Prostate gland (tissue), 2 donors: Measurements from ENCODE around the gene SELENOM. TPM values are rescaled to one million over a fixed set of nuclear protein-coding genes. Genes with fewer than 3 reads are reported as not detected.

ENCODE experiments used
- DNase-seq: peaks from one replicate; pipeline ENCODE4 v3.0.0-alpha.2; 2019; ENCODE audit warnings: low spot score
- H3K27ac ChIP-seq, 2 donors: fragments of 200-600 bp; sonication (generic); 2 replicates each; pipeline ENCODE4 v1.5.1; 2017 to 2019
- H3K27me3 ChIP-seq: fragments of 200-600 bp; sonication (generic); replicated peaks from 2 replicates; pipeline ENCODE4 v1.5.1; 2019; ENCODE audit not compliant: insufficient read depth
- H3K36me3 ChIP-seq, 2 donors: fragments of 200-600 bp; sonication (generic); 1 replicate in 1 of 2; 2 replicates in 1 of 2; pipeline versions ENCODE4 v1.5.1 to v1.8.1; 2017 to 2019
- H3K4me1 ChIP-seq: fragments of 200-600 bp; sonication (generic); replicated peaks from 2 replicates; pipeline ENCODE4 v1.5.1; 2019
- H3K4me3 ChIP-seq, 2 donors: fragments of 200-600 bp; sonication (generic); 2 replicates each; pipeline ENCODE4 v1.5.1; 2017 to 2019
- H3K9me3 ChIP-seq: fragments of 200-600 bp; sonication (generic); 2 replicates; pipeline ENCODE4 v1.5.1; 2017
- POLR2A ChIP-seq: fragments of 450-650 bp; IDR thresholded peaks from one replicate; pipeline ENCODE4 v1.6.1; 2016; ENCODE audit warnings: antibody characterized with exemption, mild to moderate bottlenecking
- POLR2AphosphoS5 ChIP-seq: sonication (generic); formaldehyde crosslinking; IDR thresholded peaks from one replicate; pipeline ENCODE4 v1.6.1; 2017; ENCODE audit warnings: antibody characterized with exemption
- WGBS: methylation state at CpG from one replicate; pipeline ENCODE4 v1.1.5; 2018; 5-methylcytosine and 5-hydroxymethylcytosine counted together
- intact Hi-C: fragments of 100-400 bp; cut with DNase I; formaldehyde crosslinking; loops from one replicate; pipeline ENCODE4 v1.14.2; 2022
- total RNA-seq, 2 donors: library from RNA; depleted of rRNA; stranded (reverse); fragments of >200 nt; gene quantifications; one replicate each; pipeline ENCODE4 v1.1.0, GENCODE V29; 2016
- TF ChIP-seq, protein P1 (sequence below), 4 experiments: fragments of 200-600 bp in 2 of 4; fragments of 450-650 bp in 2 of 4; sonication (generic) in 2 of 4; IDR thresholded peaks; 1 replicate in 3 of 4; 2 replicates in 1 of 4; pipeline ENCODE4 v1.5.1; 2016 to 2019; ENCODE audit warnings: antibody characterized with exemption in 4 of 4, mild to moderate bottlenecking in 2 of 4, moderate library complexity in 2 of 4

Gene SELENOM
- total RNA-seq, 2 donors from 2014 or later = 382 to 434 TPM

DNA sequence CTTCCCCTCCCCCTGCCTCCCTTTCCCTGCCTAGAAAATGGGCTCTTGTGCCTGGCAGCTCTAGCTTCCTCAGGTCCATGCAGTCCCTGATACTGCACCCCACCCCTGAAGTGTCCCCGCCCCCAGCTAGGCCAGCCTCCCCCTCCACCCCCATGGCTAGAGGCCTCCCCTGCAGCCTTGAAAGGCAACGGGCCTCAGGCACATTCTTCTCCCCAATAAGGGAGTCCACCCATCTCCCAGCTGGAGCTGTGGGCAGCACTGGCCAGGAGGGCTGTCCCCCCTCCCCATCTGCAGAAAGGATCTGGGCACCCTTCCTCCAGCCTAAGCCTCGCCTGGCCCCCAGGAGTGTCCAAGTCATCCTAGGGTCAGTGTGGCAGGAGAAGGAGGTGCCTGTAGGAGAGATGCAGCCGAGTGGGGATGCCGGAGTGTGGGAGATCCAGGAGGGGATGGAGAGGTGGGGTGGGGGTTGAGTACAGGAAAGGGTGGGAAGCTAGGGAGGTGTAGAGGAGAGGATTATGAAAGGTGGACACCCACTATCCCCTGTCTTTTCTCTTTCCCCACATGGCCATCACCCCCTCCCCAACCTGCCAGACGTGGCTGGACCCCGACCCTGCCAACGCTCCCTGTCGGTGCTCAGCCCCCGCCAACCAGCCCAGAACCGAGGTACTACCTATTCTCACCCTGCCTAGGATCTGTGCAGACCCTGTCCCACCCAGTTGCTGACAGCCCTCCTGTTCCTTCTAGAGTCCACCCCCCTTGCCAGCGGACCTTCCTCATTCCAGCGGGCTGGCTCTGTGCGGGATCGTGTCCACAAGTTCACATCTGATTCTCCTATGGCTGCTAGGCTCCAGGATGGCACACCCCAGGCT lies 16.9 kb downstream of the SELENOM start:
- peak overlapping the region; percentile 77 to 90 for H3K27ac ChIP-seq
- TF ChIP-seq POLR2AphosphoS5 = peak; percentile 16
- TF ChIP-seq, protein P1, sequence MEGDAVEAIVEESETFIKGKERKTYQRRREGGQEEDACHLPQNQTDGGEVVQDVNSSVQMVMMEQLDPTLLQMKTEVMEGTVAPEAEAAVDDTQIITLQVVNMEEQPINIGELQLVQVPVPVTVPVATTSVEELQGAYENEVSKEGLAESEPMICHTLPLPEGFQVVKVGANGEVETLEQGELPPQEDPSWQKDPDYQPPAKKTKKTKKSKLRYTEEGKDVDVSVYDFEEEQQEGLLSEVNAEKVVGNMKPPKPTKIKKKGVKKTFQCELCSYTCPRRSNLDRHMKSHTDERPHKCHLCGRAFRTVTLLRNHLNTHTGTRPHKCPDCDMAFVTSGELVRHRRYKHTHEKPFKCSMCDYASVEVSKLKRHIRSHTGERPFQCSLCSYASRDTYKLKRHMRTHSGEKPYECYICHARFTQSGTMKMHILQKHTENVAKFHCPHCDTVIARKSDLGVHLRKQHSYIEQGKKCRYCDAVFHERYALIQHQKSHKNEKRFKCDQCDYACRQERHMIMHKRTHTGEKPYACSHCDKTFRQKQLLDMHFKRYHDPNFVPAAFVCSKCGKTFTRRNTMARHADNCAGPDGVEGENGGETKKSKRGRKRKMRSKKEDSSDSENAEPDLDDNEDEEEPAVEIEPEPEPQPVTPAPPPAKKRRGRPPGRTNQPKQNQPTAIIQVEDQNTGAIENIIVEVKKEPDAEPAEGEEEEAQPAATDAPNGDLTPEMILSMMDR (IDR thresholded peaks at IDR 0.05) = no peak
- H3K9me3 ChIP-seq = no peaks in the 10 kb centered on the region
- H3K27me3 ChIP-seq = no peaks in the 10 kb centered on the region
- H3K4me3 ChIP-seq = no peak overlapping the region
- WGBS = 71% methylated on average over 13 of the region's 15 CpGs
- peaks cover 0 to 20% of the 10 kb centered on the region in 2 donors for H3K36me3 ChIP-seq
- no peak for DNase-seq
- no peaks in the 10 kb centered on the region for H3K4me1 ChIP-seq
- intact Hi-C loops = loop anchor here (2.0 kb wide), 1 partner anchor 14 kb away; no protein-coding TSS in a partner anchor

DNA sequence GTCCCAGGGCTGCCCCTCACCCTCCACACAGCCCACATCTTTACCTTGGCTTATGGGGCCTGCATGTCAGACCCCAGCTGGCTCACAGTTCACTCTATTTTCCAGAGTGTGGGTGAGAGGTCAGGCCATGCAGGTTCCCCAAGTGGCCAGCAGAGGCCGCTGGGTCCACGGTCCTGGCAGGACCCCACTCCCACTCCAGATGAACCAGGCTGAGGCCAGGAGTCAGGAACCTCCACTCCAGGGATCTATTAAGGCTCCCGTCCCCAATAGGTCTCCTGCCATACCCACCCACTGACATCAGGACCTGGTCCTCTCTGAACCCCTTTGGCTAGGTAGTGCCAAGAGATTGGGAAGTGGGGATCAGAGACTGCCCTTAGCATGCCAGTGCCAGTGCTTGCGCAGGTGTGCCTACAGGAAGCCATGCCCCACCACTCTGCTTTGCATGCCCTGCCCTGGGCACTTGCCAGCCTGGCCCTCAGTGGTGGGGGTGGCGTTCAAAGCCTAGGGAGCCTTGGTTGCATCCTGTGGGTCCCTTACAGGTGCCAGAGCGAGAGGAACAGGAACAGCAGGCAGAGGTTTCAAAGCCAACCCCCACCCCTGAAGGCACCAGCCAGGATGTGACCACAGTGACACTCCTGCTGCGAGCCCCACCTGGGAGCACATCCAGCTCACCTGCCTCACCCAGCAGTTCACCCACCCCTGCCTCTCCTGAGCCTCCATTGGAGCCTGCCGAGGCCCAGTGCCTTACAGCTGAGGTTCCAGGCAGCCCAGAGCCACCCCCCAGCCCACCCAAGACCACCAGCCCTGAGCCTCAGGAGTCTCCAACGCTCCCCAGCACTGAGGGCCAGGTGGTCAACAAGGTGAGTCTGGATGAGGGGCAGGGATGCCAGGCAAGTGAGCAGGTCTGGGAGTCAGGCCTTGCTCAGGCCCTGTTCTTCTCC lies 17.9 kb downstream of the SELENOM start:
- no peaks in the 10 kb centered on the region for H3K27me3 ChIP-seq
- H3K4me3 ChIP-seq = no peak overlapping the region
- H3K4me1 ChIP-seq = no peaks in the 10 kb centered on the region
- H3K9me3 ChIP-seq = no peaks in the 10 kb centered on the region
- DNase-seq = no peak
- intact Hi-C loops = loop anchor here (2.0 kb wide), 2 partner anchors 15 to 59 kb away; no protein-coding TSS in a partner anchor
- peaks cover 0 to 20% of the 10 kb centered on the region in 2 donors for H3K36me3 ChIP-seq
- H3K27ac ChIP-seq = peak overlapping the region; percentile 77 to 90
- TF ChIP-seq POLR2AphosphoS5 = peak; percentile 14
- TF ChIP-seq POLR2A = no peak
- TF ChIP-seq, protein P1 (IDR thresholded peaks at IDR 0.05) = peak; percentile 53 to 81 (median 65)
- WGBS = 63% methylated on average over 9 of the region's 9 CpGs

DNA sequence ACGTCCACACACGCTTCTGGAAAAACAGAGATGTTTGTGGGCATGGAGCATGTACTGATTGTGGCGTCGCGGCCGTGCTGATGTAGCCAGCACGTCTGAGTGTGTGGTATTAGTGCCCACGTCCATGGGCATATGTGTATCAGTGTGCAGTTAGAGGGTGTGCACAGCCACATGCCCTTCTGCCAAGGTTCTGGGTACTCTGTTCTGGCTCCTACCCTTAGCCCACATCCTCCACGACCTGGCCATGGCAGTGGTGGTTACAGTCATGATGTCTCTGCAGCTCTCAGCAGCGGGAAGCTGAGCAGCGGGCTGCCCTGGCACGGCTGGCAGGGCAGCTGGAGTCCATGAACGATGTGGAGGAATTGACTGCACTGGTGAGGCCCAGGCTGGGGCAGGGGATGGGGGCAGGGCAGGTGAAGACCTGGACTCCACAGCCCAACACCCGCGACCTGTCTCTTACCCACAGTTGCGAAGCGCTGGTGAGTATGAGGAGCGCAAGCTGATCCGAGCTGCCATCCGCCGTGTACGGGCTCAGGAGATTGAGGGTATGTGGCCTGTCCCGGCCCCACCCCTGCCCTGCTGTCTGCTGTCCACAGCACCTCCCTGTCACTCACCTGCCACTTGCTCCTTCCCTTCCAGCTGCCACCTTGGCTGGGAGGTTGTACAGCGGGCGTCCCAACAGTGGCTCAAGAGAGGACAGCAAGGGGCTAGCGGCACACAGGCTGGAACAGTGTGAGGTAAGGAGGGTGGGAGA lies 19.0 kb downstream of the SELENOM start:
- Histone ChIP-seq H3K4me1 (no peaks in the 10 kb centered on the region), H3K36me3 (peaks cover 0 to 20% of the 10 kb centered on the region in 2 donors), H3K4me3 (no peak overlapping the region), H3K9me3 (no peaks in the 10 kb centered on the region), H3K27me3 (no peaks in the 10 kb centered on the region), H3K27ac (peak overlapping the region in 1 of 2 donors; percentile 90)
- 76% methylated on average over 15 of the region's 26 CpGs for WGBS
- intact Hi-C loops = loop anchor here (2.0 kb wide), 1 partner anchor 60 kb away; no protein-coding TSS in a partner anchor
- no peak for DNase-seq
- TF ChIP-seq POLR2AphosphoS5 (no peak), POLR2A (no peak)
- TF ChIP-seq, protein P1 (IDR thresholded peaks at IDR 0.05) = no peak

DNA sequence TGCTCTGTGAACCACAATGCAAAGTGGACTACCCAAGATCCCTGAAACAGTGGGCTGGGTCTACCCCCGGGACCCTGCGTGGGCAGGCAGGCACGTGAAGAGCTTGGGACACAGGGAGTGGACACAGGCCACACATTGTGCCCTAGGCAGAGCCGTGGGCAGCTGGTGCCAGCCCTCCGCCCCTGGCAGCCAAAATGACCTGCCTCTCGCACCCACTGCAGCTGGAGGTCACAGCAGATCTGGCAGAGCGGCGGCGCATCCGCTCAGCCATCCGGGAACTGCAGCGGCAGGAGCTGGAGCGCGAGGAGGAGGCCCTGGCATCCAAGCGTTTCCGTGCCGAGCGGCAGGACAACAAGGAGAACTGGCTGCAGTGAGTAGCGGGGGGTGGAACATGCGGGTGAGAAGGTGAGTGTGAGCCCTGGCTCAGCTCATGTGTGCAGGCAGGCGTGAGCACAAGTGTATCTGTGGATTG lies 19.6 kb downstream of the SELENOM start:
- peak overlapping the region in 1 of 2 donors; percentile 90 for H3K27ac ChIP-seq
- WGBS = 72% methylated on average over 17 of the region's 21 CpGs

More for the DNA sequence above, 19.6 kb downstream of the SELENOM start:
- Histone ChIP-seq H3K9me3 (no peaks in the 10 kb centered on the region), H3K4me1 (peaks cover 2% of the 10 kb centered on the region), H3K4me3 (no peak overlapping the region), H3K36me3 (peaks cover 0 to 20% of the 10 kb centered on the region in 2 donors), H3K27me3 (no peaks in the 10 kb centered on the region)
- TF ChIP-seq, protein P1 (IDR thresholded peaks at IDR 0.05) = no peak
- TF ChIP-seq POLR2A (no peak), POLR2AphosphoS5 (no peak)
- intact Hi-C loops = loop anchor here (2.0 kb wide), 1 partner anchor 61 kb away; no protein-coding TSS in a partner anchor
- DNase-seq = no peak
